A673 (cell line): ENCODE results near the gene BNC2. TPM values are rescaled to one million over a fixed set of nuclear protein-coding genes. Genes with fewer than 3 reads are reported as not detected.

Experiments used
- BruUV-seq: library from RNA; stranded (reverse); fragments of 400-500 nt; replicated peaks from 2 replicates; lab custom pipeline; 2021; lab: Mats Ljungman, UMichigan
- CTCF ChIA-PET: fragments of 300-600 bp; sonication (Branson Sonifier 250); formaldehyde crosslinking; loops from one replicate; lab custom pipeline; 2022; ENCODE audit warnings: antibody characterized with exemption; lab: Charles Lee
- POLR2A ChIA-PET: fragments of 300-600 bp; sonication (Branson Sonifier 250); formaldehyde crosslinking; loops from one replicate; lab custom pipeline; 2022; ENCODE audit warnings: antibody characterized with exemption; ENCODE audit not compliant: low non-redundant PET; lab: Charles Lee
- DNase-seq: peaks from one replicate; pipeline ENCODE4 v3.0.0-alpha.2; 2015; ENCODE audit warnings: low spot score
- H3K27ac ChIP-seq: fragments of 200-600 bp; sonication (generic); 2 replicates; pipeline ENCODE4 v1.5.1; 2016; ENCODE audit warnings: mixed run types, low read depth, mild to moderate bottlenecking, mixed read lengths, antibody characterized with exemption, low read length; ENCODE audit not compliant: poor library complexity, severe bottlenecking
- H3K27me3 ChIP-seq: fragments of 200-600 bp; sonication (generic); replicated peaks from 2 replicates; pipeline ENCODE4 v1.6.1; 2017; ENCODE audit warnings: mixed run types, low read depth, mild to moderate bottlenecking, mixed read lengths, antibody characterized with exemption, low read length; ENCODE audit not compliant: insufficient read depth, poor library complexity
- H3K36me3 ChIP-seq: fragments of 200-600 bp; sonication (generic); 2 replicates; pipeline ENCODE4 v1.6.1; 2016; ENCODE audit warnings: mixed run types, mild to moderate bottlenecking, mixed read lengths, antibody characterized with exemption, low read length; ENCODE audit not compliant: insufficient read depth, poor library complexity, severe bottlenecking
- H3K4me1 ChIP-seq: fragments of 200-600 bp; sonication (generic); 2 replicates; pipeline ENCODE4 v1.6.1; 2017; ENCODE audit warnings: mixed run types, mild to moderate bottlenecking, mixed read lengths, antibody characterized with exemption, low read length; ENCODE audit not compliant: insufficient read depth, poor library complexity, severe bottlenecking
- H3K4me3 ChIP-seq: fragments of 200-600 bp; sonication (generic); 2 replicates; pipeline ENCODE4 v1.5.1; 2016; ENCODE audit warnings: low read depth, mixed run types, mild to moderate bottlenecking, mixed read lengths, low read length; ENCODE audit not compliant: poor library complexity, severe bottlenecking
- H3K9me3 ChIP-seq: fragments of 200-600 bp; sonication (generic); 2 replicates; pipeline ENCODE4 v1.6.1; 2016; ENCODE audit warnings: mixed run types, low read depth, mild to moderate bottlenecking, mixed read lengths, antibody characterized with exemption, low read length; ENCODE audit not compliant: poor library complexity, severe bottlenecking
- CTCF ChIP-seq: fragments of 300-800, 200-600 bp; sonication (generic); conservative IDR thresholded peaks from 2 replicates; pipeline ENCODE4 v1.5.1; 2017; ENCODE audit warnings: low read depth, mild to moderate bottlenecking, antibody characterized with exemption, low read length, moderate library complexity, mixed read lengths
- EZH2 ChIP-seq: fragments of 200-600 bp; sonication (generic); IDR thresholded peaks from 2 replicates; pipeline ENCODE4 v1.6.1; 2017; ENCODE audit warnings: borderline replicate concordance, low read depth, mild to moderate bottlenecking, mixed read lengths, antibody characterized with exemption, low read length; ENCODE audit not compliant: poor library complexity, severe bottlenecking
- intact Hi-C: fragments of 100-400 bp; cut with micrococcal nuclease; formaldehyde crosslinking; loops from one replicate; pipeline ENCODE4 v1.10.0; 2022; ENCODE audit not compliant: unreplicated experiment
- total RNA-seq: library from RNA; stranded (reverse); gene quantifications from 2 replicates; pipeline ENCODE4 v1.2.3, GENCODE V29; 2021

Gene BNC2
- total RNA-seq, 1 experiment from 2014 or later = 0.45 TPM

- no peaks in the 10 kb centered on the region for H3K36me3 ChIP-seq
- no peak overlapping the region for H3K4me3 ChIP-seq
- H3K27me3 ChIP-seq = no peaks in the 10 kb centered on the region
- intact Hi-C loops = no loop called here
- ChIA-PET CTCF (no interaction called here), POLR2A (no interaction called here)
- H3K9me3 ChIP-seq = no peaks in the 10 kb centered on the region
- no peak for DNase-seq
- no peaks in the 10 kb centered on the region for H3K4me1 ChIP-seq
- H3K27ac ChIP-seq = no peak overlapping the region
- no TSS peak for BruUV-seq
- no peak for TF ChIP-seq EZH2
- TF ChIP-seq CTCF = no peak
These were observed 373.6 kb downstream of the BNC2 start for GRCh38 chr9:16496908-16497307.

- TF ChIP-seq CTCF (no peak), EZH2 (no peak)
- BruUV-seq = no TSS peak
- H3K27me3 ChIP-seq = no peaks in the 10 kb centered on the region
- no peaks in the 10 kb centered on the region for H3K36me3 ChIP-seq
- ChIA-PET POLR2A (no interaction called here), CTCF (no interaction called here)
- no peaks in the 10 kb centered on the region for H3K9me3 ChIP-seq
- no peak overlapping the region for H3K4me3 ChIP-seq
- DNase-seq = no peak
- H3K27ac ChIP-seq = no peak overlapping the region
- no peaks in the 10 kb centered on the region for H3K4me1 ChIP-seq
- intact Hi-C loops = no loop called here
These were observed 382.6 kb downstream of the BNC2 start for GRCh38 chr9:16487915-16488314.

GRCh38 chr9:16485575-16486321, 384.7 kb downstream of the BNC2 start:
- TF ChIP-seq EZH2 = no peak
- TF ChIP-seq CTCF = no peak
- Histone ChIP-seq H3K4me1 (no peaks in the 10 kb centered on the region), H3K36me3 (no peaks in the 10 kb centered on the region), H3K27me3 (no peaks in the 10 kb centered on the region), H3K27ac (no peak overlapping the region), H3K9me3 (no peaks in the 10 kb centered on the region), H3K4me3 (no peak overlapping the region)
- intact Hi-C loops = no loop called here
- CTCF ChIA-PET = no interaction called here
- no TSS peak for BruUV-seq
- DNase-seq = no peak
- POLR2A ChIA-PET = no interaction called here
